GM18873 (cell line): ENCODE measurements around the gene NME1.

Experiments
- ATAC-seq: cut with Tn5 transposase; IDR thresholded peaks from one replicate; pipeline ENCODE4 v1.9.1; 2021; ENCODE audit warnings: mild to moderate bottlenecking, moderate library complexity, moderate number of reproducible peaks; ENCODE audit not compliant: unreplicated experiment, low FRiP score

The NME1 gene

DNA sequence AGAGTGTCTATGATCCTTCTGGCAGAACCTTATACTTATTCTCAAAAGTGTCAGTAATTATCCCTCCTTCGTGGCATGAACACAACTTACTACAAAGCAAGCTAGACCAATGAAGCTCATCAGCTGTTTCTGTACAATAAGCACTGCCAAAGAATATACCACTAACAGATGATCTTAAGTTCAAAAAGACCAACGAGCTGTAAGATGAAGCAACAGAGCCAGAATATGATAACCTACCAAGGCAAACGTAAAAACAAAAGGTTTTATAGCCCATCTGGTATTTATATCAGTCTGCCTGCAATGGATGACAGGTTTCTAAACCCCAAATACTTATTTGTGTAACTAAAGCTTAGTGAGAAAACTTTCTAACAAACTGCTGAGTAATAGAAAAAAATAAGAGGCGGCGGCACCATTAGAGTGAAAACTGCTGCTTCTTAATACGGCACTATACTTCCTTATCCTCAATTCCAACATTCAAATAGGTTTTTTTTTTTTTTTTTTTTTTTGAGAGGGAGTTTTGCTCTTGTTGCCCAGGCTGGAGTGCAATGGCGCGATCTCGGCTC lies 35.0 kb downstream of the NME1 start:
- no peak for ATAC-seq

DNA sequence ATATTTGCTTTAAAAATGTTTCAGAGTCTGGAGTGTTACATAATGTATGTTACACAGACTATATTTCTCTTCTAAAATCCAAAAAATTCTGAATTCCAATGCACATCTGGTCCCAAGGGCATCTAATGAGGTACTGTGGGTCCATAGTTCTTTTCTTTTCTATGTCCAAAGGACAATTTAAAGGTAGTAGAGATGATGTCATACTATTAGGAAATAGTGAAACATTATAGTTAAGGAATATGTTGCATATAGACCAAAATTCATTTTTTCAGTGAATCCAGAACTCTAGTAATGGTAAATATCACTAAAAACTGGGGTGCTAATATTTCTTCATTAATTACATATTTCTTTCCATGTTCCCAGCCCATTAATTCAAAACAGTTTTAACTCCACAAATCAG lies 35.8 kb downstream of the NME1 start:
- ATAC-seq = no peak

GRCh38 chr17:51189628-51190027 lies 36.3 kb downstream of the NME1 start:
- no peak for ATAC-seq

DNA sequence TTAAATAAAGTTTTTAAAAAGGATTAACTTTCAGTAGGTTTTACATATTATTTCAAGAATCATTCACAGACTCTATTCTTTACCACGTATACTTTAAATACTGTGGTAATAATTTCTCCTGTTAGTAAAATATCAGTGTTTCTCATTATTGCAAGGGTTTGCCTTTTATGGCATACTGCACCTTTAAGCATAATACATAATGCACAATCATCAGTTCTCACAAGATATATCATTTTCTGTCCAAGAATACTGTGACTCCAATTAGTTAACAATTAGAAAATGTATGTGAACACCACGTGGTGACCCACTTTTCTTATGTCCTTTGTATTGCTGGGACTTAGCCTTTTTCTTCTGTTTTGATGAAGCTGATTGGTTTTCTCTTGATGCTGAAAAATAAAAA lies 38.5 kb downstream of the NME1 start:
- ATAC-seq = no peak

- ATAC-seq = no peak
These were observed 44.4 kb downstream of the NME1 start for GRCh38 chr17:51197754-51198153.

GRCh38 chr17:51200295-51200694 lies 46.9 kb downstream of the NME1 start:
- ATAC-seq = no peak

DNA sequence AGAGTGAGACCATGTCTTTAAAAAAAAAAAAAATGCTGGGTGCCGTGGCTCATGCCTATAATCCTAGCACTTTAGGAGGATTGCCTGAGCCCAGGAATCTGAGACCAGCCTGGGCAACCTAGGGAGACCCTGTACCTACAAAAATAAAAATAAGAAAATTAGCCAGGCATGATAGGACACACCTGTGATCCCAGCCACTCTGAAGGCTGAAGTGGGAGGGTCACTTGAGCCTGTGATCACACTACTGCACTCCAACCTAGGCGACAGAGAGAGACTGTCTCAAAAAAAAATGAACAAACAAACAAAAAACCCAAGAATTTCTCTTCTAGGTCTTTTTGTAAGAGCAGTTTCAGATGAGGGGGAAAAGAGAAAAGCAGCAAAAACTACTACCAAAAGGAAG lies 47.5 kb downstream of the NME1 start:
- ATAC-seq = no peak

- no peak for ATAC-seq
These were observed 50.5 kb downstream of the NME1 start for GRCh38 chr17:51203838-51204237.
